B cell (primary cell): Measurements from ENCODE around the gene LRRC74A. TPM values are rescaled to one million over a fixed set of nuclear protein-coding genes. Genes with fewer than 3 reads are reported as not detected.

Experiments used
- ATAC-seq: fragments of 200-7000 bp; cut with Tn5 transposase; one replicate; pipeline ENCODE4 v1.10.0; 2021; ENCODE audit warnings: low read depth, mild to moderate bottlenecking, moderate number of reproducible peaks, moderate library complexity
- CTCF ChIA-PET: fragments of 350-600 bp; sonication (Branson Sonifier 250); formaldehyde crosslinking; loops from one replicate; lab custom pipeline; 2021; ENCODE audit warnings: antibody characterized with exemption, inconsistent platforms; lab: Charles Lee
- POLR2A ChIA-PET: fragments of 350-600 bp; sonication (Branson Sonifier 250); formaldehyde crosslinking; loops from one replicate; lab custom pipeline; 2021; ENCODE audit warnings: antibody characterized with exemption; lab: Charles Lee
- DNase-seq: peaks from one replicate; pipeline ENCODE4 v3.0.0; 2013
- H2AFZ ChIP-seq: 2 replicates; pipeline ENCODE4 v1.6.1; 2012; ENCODE audit warnings: mild to moderate bottlenecking, low read depth, low read length; ENCODE audit not compliant: insufficient read depth, poor library complexity, severe bottlenecking
- H3K27ac ChIP-seq, 2 donors: 1 replicate in 1 of 2; 2 replicates in 1 of 2; pipeline ENCODE4 v1.5.1; 2012 to 2013; ENCODE audit warnings: low read length in 2 of 2, mild to moderate bottlenecking in 2 of 2, moderate library complexity in 1 of 2
- H3K27me3 ChIP-seq, 4 experiments: fragments of 200-600 bp in 1 of 4; sonication (generic) in 1 of 4; replicated peaks in 1 of 4; 1 replicate in 2 of 4; 2 replicates in 2 of 4; pipeline versions ENCODE4 v1.6.1 to v1.7.0; 2013 to 2016; ENCODE audit warnings: low read length in 3 of 4, mild to moderate bottlenecking in 2 of 4, mixed read lengths in 1 of 4, moderate library complexity in 1 of 4; ENCODE audit not compliant: insufficient read depth in 4 of 4, control insufficient read depth in 3 of 4; ENCODE audit errors: control extremely low read depth in 1 of 4
- H3K36me3 ChIP-seq, 2 experiments: replicated peaks in 1 of 2; 1 replicate in 1 of 2; 2 replicates in 1 of 2; pipeline versions ENCODE4 v1.6.1 to v1.7.1; 2013; ENCODE audit warnings: low read length in 1 of 2; ENCODE audit not compliant: insufficient read depth in 2 of 2, control insufficient read depth in 1 of 2; ENCODE audit errors: control extremely low read depth in 1 of 2, extremely low read depth in 1 of 2
- H3K4me1 ChIP-seq, 2 donors: fragments of 200-600 bp in 1 of 2; sonication (generic) in 1 of 2; 1 replicate in 1 of 2; 2 replicates in 1 of 2; pipeline versions ENCODE4 v1.5.1 to v1.6.1; 2013 to 2017; ENCODE audit warnings: low read length in 2 of 2; ENCODE audit not compliant: control insufficient read depth in 2 of 2, insufficient read depth in 2 of 2
- H3K4me2 ChIP-seq: replicated peaks from 2 replicates; pipeline ENCODE3; 2012; ENCODE audit warnings: mild to moderate bottlenecking, low read depth, low read length; ENCODE audit not compliant: poor library complexity, severe bottlenecking
- H3K4me3 ChIP-seq, 5 experiments: fragments of 200-600 bp in 1 of 5; sonication (generic) in 1 of 5; 1 replicate in 3 of 5; 2 replicates in 2 of 5; pipeline versions ENCODE4 v1.5.1 to v1.7.0; 2011 to 2016; ENCODE audit warnings: low read length in 4 of 5, mild to moderate bottlenecking in 4 of 5, low read depth in 2 of 5, control low read depth in 1 of 5, moderate library complexity in 1 of 5; ENCODE audit not compliant: insufficient read depth in 1 of 5; ENCODE audit errors: control extremely low read depth in 1 of 5, extremely low read depth in 1 of 5
- H3K79me2 ChIP-seq: fragments of 200-600 bp; sonication (generic); one replicate; pipeline ENCODE4 v1.6.0; 2016; ENCODE audit warnings: low read length; ENCODE audit not compliant: control insufficient read depth, insufficient read depth
- H3K9ac ChIP-seq: fragments of 200-600 bp; sonication (generic); 2 replicates; pipeline ENCODE4 v1.6.1; 2017; ENCODE audit warnings: mild to moderate bottlenecking, low read length, moderate library complexity
- H3K9me3 ChIP-seq, 3 donors: one replicate each; pipeline versions ENCODE4 v1.6.1 to v1.7.1; 2013; ENCODE audit warnings: low read length in 2 of 3; ENCODE audit not compliant: control insufficient read depth in 2 of 3, insufficient read depth in 1 of 3; ENCODE audit errors: control extremely low read depth in 1 of 3
- H4K20me1 ChIP-seq: 2 replicates; pipeline ENCODE4 v1.6.0; 2012; ENCODE audit warnings: mild to moderate bottlenecking, low read length; ENCODE audit not compliant: insufficient read depth, control insufficient read depth, poor library complexity, severe bottlenecking
- H3K27ac Mint-ChIP-seq: one replicate; pipeline ENCODE4 v1.8.0; 2021; ENCODE audit warnings: mixed read lengths
- H3K27me3 Mint-ChIP-seq: one replicate; pipeline ENCODE4 v1.8.0; 2021; ENCODE audit warnings: mixed read lengths
- H3K4me1 Mint-ChIP-seq: one replicate; pipeline ENCODE4 v1.8.0; 2021; ENCODE audit warnings: mixed read lengths
- H3K4me3 Mint-ChIP-seq: one replicate; pipeline ENCODE4 v1.8.0; 2021; ENCODE audit warnings: mixed read lengths
- H3K9me3 Mint-ChIP-seq: one replicate; pipeline ENCODE4 v1.8.0; 2022; ENCODE audit warnings: mixed read lengths; ENCODE audit not compliant: insufficient read depth
- EZH2 ChIP-seq: IDR thresholded peaks from 2 replicates; pipeline ENCODE4 v1.6.1; 2012; ENCODE audit warnings: borderline replicate concordance, low read depth, mild to moderate bottlenecking, moderate library complexity, low read length; ENCODE audit not compliant: insufficient read depth, poor library complexity, severe bottlenecking
- WGBS: methylation state at CpG from one replicate; pipeline ENCODE4 v1.1.5; 2013; ENCODE audit warnings: missing lambda C conversion rate; ENCODE audit not compliant: insufficient coverage; 5-methylcytosine and 5-hydroxymethylcytosine counted together
- intact Hi-C: fragments of 100-400 bp; cut with micrococcal nuclease; formaldehyde crosslinking; loops from one replicate; pipeline ENCODE4 v1.10.0; 2022
- polyA plus RNA-seq: library from polyadenylated mRNA; depleted of rRNA; stranded (reverse); fragments of >200 nt; gene quantifications from 2 replicates; pipeline ENCODE4 v1.2.3, GENCODE V29; 2012
- total RNA-seq, 2 donors: library from RNA; stranded (reverse); fragments of 120-200 nt in 1 of 2; gene quantifications; 1 replicate in 1 of 2; 2 replicates in 1 of 2; pipeline versions ENCODE4 v1.2.3 to v1.2.4, GENCODE V29; 2013 to 2022
- TF ChIP-seq, protein P1 (sequence below): fragments of 200-600 bp; IDR thresholded peaks from one replicate; pipeline ENCODE4 v1.8.0; 2022; ENCODE audit warnings: antibody characterized with exemption, mild to moderate bottlenecking

LRRC74A gene
- total and polyA plus RNA-seq, 2 donors (not counting 1 experiment from before 2014, with no cell fraction given) = not detected

DNA sequence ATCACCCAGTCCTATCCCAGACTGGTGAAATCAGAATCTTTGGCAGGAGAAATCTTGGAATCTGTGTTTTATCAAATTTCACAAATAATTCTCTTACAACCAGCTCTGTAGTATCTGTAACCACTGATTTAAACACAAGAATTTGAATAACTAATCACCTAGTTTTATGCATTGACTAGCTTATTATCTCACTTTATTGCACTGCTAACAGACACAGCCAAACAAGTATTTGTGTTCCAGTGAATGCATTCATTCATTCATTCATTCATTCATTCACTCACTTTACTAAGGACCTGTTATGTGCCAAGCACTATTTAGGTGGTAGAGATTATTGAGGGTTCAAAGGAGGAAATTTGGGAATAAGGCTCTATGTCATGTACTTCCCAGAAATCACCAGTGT, 16.2 kb downstream of the LRRC74A start:
- no peak overlapping the region for H3K4me3 ChIP-seq
- Mint-ChIP-seq H3K27ac (no peak overlapping the region), H3K9me3 (no peaks in the 10 kb centered on the region), H3K4me1 (peaks cover 17% of the 10 kb centered on the region), H3K27me3 (peaks cover 28% of the 10 kb centered on the region), H3K4me3 (no peak overlapping the region)
- no peak overlapping the region for H3K9ac ChIP-seq
- ChIA-PET CTCF (interaction anchor here (0.8 to 1.0 kb wide), 2 partner anchors 11 to 211 kb away, joined by 3 read pairs; no protein-coding TSS in a partner anchor), POLR2A (no interaction called here)
- TF ChIP-seq, protein P1, sequence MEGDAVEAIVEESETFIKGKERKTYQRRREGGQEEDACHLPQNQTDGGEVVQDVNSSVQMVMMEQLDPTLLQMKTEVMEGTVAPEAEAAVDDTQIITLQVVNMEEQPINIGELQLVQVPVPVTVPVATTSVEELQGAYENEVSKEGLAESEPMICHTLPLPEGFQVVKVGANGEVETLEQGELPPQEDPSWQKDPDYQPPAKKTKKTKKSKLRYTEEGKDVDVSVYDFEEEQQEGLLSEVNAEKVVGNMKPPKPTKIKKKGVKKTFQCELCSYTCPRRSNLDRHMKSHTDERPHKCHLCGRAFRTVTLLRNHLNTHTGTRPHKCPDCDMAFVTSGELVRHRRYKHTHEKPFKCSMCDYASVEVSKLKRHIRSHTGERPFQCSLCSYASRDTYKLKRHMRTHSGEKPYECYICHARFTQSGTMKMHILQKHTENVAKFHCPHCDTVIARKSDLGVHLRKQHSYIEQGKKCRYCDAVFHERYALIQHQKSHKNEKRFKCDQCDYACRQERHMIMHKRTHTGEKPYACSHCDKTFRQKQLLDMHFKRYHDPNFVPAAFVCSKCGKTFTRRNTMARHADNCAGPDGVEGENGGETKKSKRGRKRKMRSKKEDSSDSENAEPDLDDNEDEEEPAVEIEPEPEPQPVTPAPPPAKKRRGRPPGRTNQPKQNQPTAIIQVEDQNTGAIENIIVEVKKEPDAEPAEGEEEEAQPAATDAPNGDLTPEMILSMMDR = no peak
- TF ChIP-seq EZH2 = no peak
- no peak overlapping the region for H3K27ac ChIP-seq
- H3K27me3 ChIP-seq = peaks cover 0 to 8% (median 5%) of the 10 kb centered on the region in 4 experiments
- H3K9me3 ChIP-seq = peaks cover 0 to 6% (median 0%) of the 10 kb centered on the region in 3 donors
- DNase-seq (no peak), ATAC-seq (no peak)
- intact Hi-C loops = no loop called here
- peaks cover 11 to 13% of the 10 kb centered on the region in 2 donors for H3K4me1 ChIP-seq
- H3K4me2 ChIP-seq = no peak overlapping the region
- no peak overlapping the region for H2AFZ ChIP-seq
- no peaks in the 10 kb centered on the region for H3K79me2 ChIP-seq
- no peaks in the 10 kb centered on the region for H3K36me3 ChIP-seq
- no peaks in the 10 kb centered on the region for H4K20me1 ChIP-seq

DNA sequence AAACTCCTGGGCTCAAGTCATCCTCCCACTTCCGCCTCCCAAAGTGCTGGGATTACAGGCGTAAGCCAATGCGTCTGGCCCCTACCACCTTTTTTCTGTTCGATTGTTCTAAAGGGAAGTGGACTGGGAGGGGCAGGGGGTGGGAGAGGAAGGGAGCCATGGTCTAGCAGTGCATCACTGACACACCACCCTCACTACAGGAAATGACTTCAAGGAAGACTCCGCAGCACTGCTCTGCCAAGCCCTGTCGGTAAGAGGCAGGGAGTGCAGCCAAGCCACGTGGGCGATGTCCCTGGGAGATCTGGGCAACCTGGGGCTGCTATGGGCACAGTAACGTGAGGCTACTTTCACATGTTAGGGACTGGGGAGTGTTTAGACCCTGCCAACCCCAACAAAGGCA, 18.0 kb downstream of the LRRC74A start:
- no peaks in the 10 kb centered on the region for H3K79me2 ChIP-seq
- TF ChIP-seq, protein P1 = no peak
- no peak for TF ChIP-seq EZH2
- CTCF ChIA-PET = interaction anchor here (1.1 kb wide), 1 partner anchor 14 kb away, joined by 3 read pairs; no protein-coding TSS in a partner anchor
- H3K4me2 ChIP-seq = no peak overlapping the region
- H3K27me3 ChIP-seq = peaks cover 0 to 6% (median 5%) of the 10 kb centered on the region in 4 experiments
- no peak overlapping the region for H3K27ac ChIP-seq
- H3K9ac ChIP-seq = no peak overlapping the region
- DNase-seq (no peak), ATAC-seq (no peak)
- no peak overlapping the region for H3K4me3 ChIP-seq
- WGBS = 62% methylated on average over 3 of the region's 9 CpGs
- POLR2A ChIA-PET = no interaction called here
- no peak overlapping the region for H3K4me3 Mint-ChIP-seq
- peaks cover 11 to 13% of the 10 kb centered on the region in 2 donors for H3K4me1 ChIP-seq
- peaks cover 28% of the 10 kb centered on the region for H3K27me3 Mint-ChIP-seq
- H4K20me1 ChIP-seq = no peaks in the 10 kb centered on the region
- peak overlapping the region; percentile 43 for H2AFZ ChIP-seq
- intact Hi-C loops = no loop called here
- peaks cover 0 to 6% (median 0%) of the 10 kb centered on the region in 3 donors for H3K9me3 ChIP-seq
- H3K36me3 ChIP-seq = no peaks in the 10 kb centered on the region
- H3K9me3 Mint-ChIP-seq = no peaks in the 10 kb centered on the region
- peaks cover 19% of the 10 kb centered on the region for H3K4me1 Mint-ChIP-seq
- H3K27ac Mint-ChIP-seq = no peak overlapping the region
